Stimulated activated CD8-positive, alpha-beta memory T cell treated with anti-CD3 and anti-CD28 coated beads, Interleukin-7, amount 100 ng/mL, for 24 hours (primary cell): Measurements from ENCODE around the gene CYP26A1.

Experiments used
- DNase-seq: peaks from one replicate; pipeline ENCODE4 v3.0.0-alpha.2; 2020; ENCODE audit warnings: low read depth

The CYP26A1 gene

GRCh38 chr10:93073539-93074146 is at the start of gene CYP26A1:
TSS of gene CYP26A1 (plus strand) at chr10:93073893. CDS start at chr10:93073935, 42 bp downstream.
- DNase-seq: no peak

GRCh38 chr10:93026072-93026471 is 47.6 kb upstream of the CYP26A1 start:
- DNase-seq: no peak

GRCh38 chr10:93027508-93027907 is 46.2 kb upstream of the CYP26A1 start:
- DNase-seq: no peak

- no peak for DNase-seq
Observed at GRCh38 chr10:93028883-93029282, 44.8 kb upstream of the CYP26A1 start.

- DNase-seq: no peak
Observed at GRCh38 chr10:93030409-93030808, 43.3 kb upstream of the CYP26A1 start.

GRCh38 chr10:93032105-93032808 is 41.4 kb upstream of the CYP26A1 start:
- no peak for DNase-seq

- DNase-seq: no peak
Observed at GRCh38 chr10:93032809-93033137, 40.9 kb upstream of the CYP26A1 start.

GRCh38 chr10:93034426-93034825 is 39.3 kb upstream of the CYP26A1 start:
- DNase-seq: no peak

GRCh38 chr10:93039110-93039509 is 34.6 kb upstream of the CYP26A1 start:
- DNase-seq: no peak

- DNase-seq: no peak
Observed at GRCh38 chr10:93039721-93040120, 34.0 kb upstream of the CYP26A1 start.

GRCh38 chr10:93054486-93054885 is 19.2 kb upstream of the CYP26A1 start:
- DNase-seq: no peak

GRCh38 chr10:93058139-93058538 is 15.6 kb upstream of the CYP26A1 start:
- DNase-seq: no peak

- DNase-seq: no peak
Observed at GRCh38 chr10:93059975-93060886, 13.5 kb upstream of the CYP26A1 start, which contains the start of gene CYP26C1. TSS of gene CYP26C1 (plus strand) at chr10:93060798. CDS start at chr10:93061264, 466 bp downstream.

GRCh38 chr10:93060887-93061593 is 12.7 kb upstream of the CYP26A1 start:
- no peak for DNase-seq

GRCh38 chr10:93061594-93062513 is 11.8 kb upstream of the CYP26A1 start:
- DNase-seq: no peak

GRCh38 chr10:93062514-93063143 is 11.1 kb upstream of the CYP26A1 start:
- DNase-seq: no peak

GRCh38 chr10:93063144-93063976 is 10.3 kb upstream of the CYP26A1 start:
- DNase-seq: no peak

- DNase-seq: no peak
Observed at GRCh38 chr10:93063977-93064660, 9.6 kb upstream of the CYP26A1 start.
